ENCODE measurements around the gene ACVR2B. TPM values are rescaled to one million over a fixed set of nuclear protein-coding genes. Genes with fewer than 3 reads are reported as not detected.
A peak's percentile ranks its signal among the peaks of the same experiment; 100 is the strongest.
"Not testable (repeated sequence)": the region's sequence is repeated elsewhere in the genome, so short reads cannot be mapped to it uniquely, and the experiment has no call there.

Gene ACVR2B
- 12.2 and 12.6 TPM in 2 replicates for total RNA-seq

GRCh38 chr3:38453075-38453912 is at the start of gene ACVR2B:
ACVR2B (plus strand) TSS chr3:38453890; CDS start chr3:38454323, 433 bp downstream.
- peak; percentile 93 for DNase-seq
- Mint-ChIP-seq H3K9me3 (peaks cover 17% of the 10 kb centered on the region), H3K27me3 (peaks cover 24% of the 10 kb centered on the region), H3K27ac (peak within 1 kb of the TSS; percentile 92), H3K4me1 (peaks cover 19% of the 10 kb centered on the region), H3K4me3 (peak within 1 kb of the TSS; percentile 99), H3K36me3 (ENCODE audit: low read depth) (peaks cover 5% of the 10 kb centered on the region)
- intact Hi-C loops (cut with micrococcal nuclease) = loop anchor here (1.0 to 10.0 kb wide), 3 partner anchors 43 to 316 kb away; partner anchors contain the start of genes ACAA1, EXOG and OXSR1

GRCh38 chr3:38404286-38404685 is 49.4 kb upstream of the ACVR2B start:
- H3K4me3 Mint-ChIP-seq = no peak overlapping the region
- H3K4me1 Mint-ChIP-seq = no peaks in the 10 kb centered on the region
- DNase-seq = peak; percentile 40
- H3K27me3 Mint-ChIP-seq = no peaks in the 10 kb centered on the region
- H3K9me3 Mint-ChIP-seq = peaks cover 6% of the 10 kb centered on the region
- H3K27ac Mint-ChIP-seq = no peak overlapping the region
- H3K36me3 Mint-ChIP-seq (ENCODE audit: low read depth) = peaks cover 27% of the 10 kb centered on the region
- intact Hi-C loops (cut with micrococcal nuclease) = no loop called here

GRCh38 chr3:38411591-38411990 is 42.1 kb upstream of the ACVR2B start:
- H3K4me1 Mint-ChIP-seq = no peaks in the 10 kb centered on the region
- no peak overlapping the region for H3K27ac Mint-ChIP-seq
- H3K9me3 Mint-ChIP-seq = peaks cover 16% of the 10 kb centered on the region
- intact Hi-C loops (cut with micrococcal nuclease) = no loop called here
- peak; percentile 10 for DNase-seq
- no peaks in the 10 kb centered on the region for H3K36me3 Mint-ChIP-seq (ENCODE audit: low read depth)
- no peak overlapping the region for H3K4me3 Mint-ChIP-seq
- H3K27me3 Mint-ChIP-seq = no peaks in the 10 kb centered on the region

GRCh38 chr3:38420758-38421157 is 32.9 kb upstream of the ACVR2B start:
- H3K27ac Mint-ChIP-seq; H3K36me3 Mint-ChIP-seq (ENCODE audit: low read depth); H3K4me3 Mint-ChIP-seq; intact Hi-C loops (cut with micrococcal nuclease); H3K9me3 Mint-ChIP-seq; H3K27me3 Mint-ChIP-seq: not testable (repeated sequence)
- peak; percentile 65 for DNase-seq
- H3K4me1 Mint-ChIP-seq = peaks cover 19% of the 10 kb centered on the region

GRCh38 chr3:38421679-38422336 is 31.9 kb upstream of the ACVR2B start:
- Mint-ChIP-seq H3K4me3 (no peak overlapping the region), H3K9me3 (peaks cover 5% of the 10 kb centered on the region), H3K27ac (no peak overlapping the region), H3K4me1 (peaks cover 25% of the 10 kb centered on the region), H3K36me3 (ENCODE audit: low read depth) (no peaks in the 10 kb centered on the region), H3K27me3 (peaks cover 3% of the 10 kb centered on the region)
- intact Hi-C loops (cut with micrococcal nuclease) = no loop called here
- no peak for DNase-seq

- H3K36me3 Mint-ChIP-seq (ENCODE audit: low read depth); H3K27ac Mint-ChIP-seq; intact Hi-C loops (cut with micrococcal nuclease); H3K27me3 Mint-ChIP-seq: not testable (repeated sequence)
- Mint-ChIP-seq H3K9me3 (peaks cover 17% of the 10 kb centered on the region), H3K4me3 (peak overlapping the region; percentile 62), H3K4me1 (peaks cover 25% of the 10 kb centered on the region)
- DNase-seq = peak; percentile 82
These were observed 26.8 kb upstream of the ACVR2B start for GRCh38 chr3:38426798-38427426.

- intact Hi-C loops (cut with micrococcal nuclease); H3K4me3 Mint-ChIP-seq: not testable (repeated sequence)
These were observed 20.6 kb upstream of the ACVR2B start for GRCh38 chr3:38432871-38433658.

GRCh38 chr3:38433661-38434060 is 20.0 kb upstream of the ACVR2B start:
- H3K27ac Mint-ChIP-seq; H3K4me1 Mint-ChIP-seq; DNase-seq; H3K27me3 Mint-ChIP-seq; intact Hi-C loops (cut with micrococcal nuclease); H3K4me3 Mint-ChIP-seq: not testable (repeated sequence)
- peaks cover 21% of the 10 kb centered on the region for H3K36me3 Mint-ChIP-seq (ENCODE audit: low read depth)
- peaks cover 22% of the 10 kb centered on the region for H3K9me3 Mint-ChIP-seq

More at GRCh38 chr3:38432871-38433658, 20.6 kb upstream of the ACVR2B start:
- H3K4me1 Mint-ChIP-seq, DNase-seq, H3K27ac Mint-ChIP-seq, H3K27me3 Mint-ChIP-seq: not testable (repeated sequence)
- H3K36me3 Mint-ChIP-seq (ENCODE audit: low read depth) = peaks cover 21% of the 10 kb centered on the region
- peaks cover 22% of the 10 kb centered on the region for H3K9me3 Mint-ChIP-seq

GRCh38 chr3:38438436-38439069 is 15.1 kb upstream of the ACVR2B start:
- DNase-seq; H3K27me3 Mint-ChIP-seq; H3K4me3 Mint-ChIP-seq; H3K27ac Mint-ChIP-seq; H3K4me1 Mint-ChIP-seq; H3K36me3 Mint-ChIP-seq (ENCODE audit: low read depth); intact Hi-C loops (cut with micrococcal nuclease): not testable (repeated sequence)
- peaks cover 10% of the 10 kb centered on the region for H3K9me3 Mint-ChIP-seq

- H3K27me3 Mint-ChIP-seq; H3K4me3 Mint-ChIP-seq; H3K27ac Mint-ChIP-seq; H3K9me3 Mint-ChIP-seq; intact Hi-C loops (cut with micrococcal nuclease); H3K4me1 Mint-ChIP-seq; DNase-seq; H3K36me3 Mint-ChIP-seq (ENCODE audit: low read depth): not testable (repeated sequence)
These were observed 10.5 kb upstream of the ACVR2B start for GRCh38 chr3:38443205-38443604.

GRCh38 chr3:38446085-38446686 is 7.5 kb upstream of the ACVR2B start:
- peaks cover 5% of the 10 kb centered on the region for H3K36me3 Mint-ChIP-seq (ENCODE audit: low read depth)
- intact Hi-C loops (cut with micrococcal nuclease) = no loop called here
- DNase-seq = no peak
- H3K4me1 Mint-ChIP-seq = peaks cover 3% of the 10 kb centered on the region
- H3K9me3 Mint-ChIP-seq = peaks cover 12% of the 10 kb centered on the region
- H3K4me3 Mint-ChIP-seq = no peak overlapping the region
- no peak overlapping the region for H3K27ac Mint-ChIP-seq
- peaks cover 18% of the 10 kb centered on the region for H3K27me3 Mint-ChIP-seq

GRCh38 chr3:38446812-38447211 is 6.9 kb upstream of the ACVR2B start:
- no peak overlapping the region for H3K27ac Mint-ChIP-seq
- H3K4me3 Mint-ChIP-seq = no peak overlapping the region
- DNase-seq = no peak
- peaks cover 17% of the 10 kb centered on the region for H3K9me3 Mint-ChIP-seq
- peaks cover 5% of the 10 kb centered on the region for H3K36me3 Mint-ChIP-seq (ENCODE audit: low read depth)
- H3K4me1 Mint-ChIP-seq = peaks cover 6% of the 10 kb centered on the region
- H3K27me3 Mint-ChIP-seq = peaks cover 18% of the 10 kb centered on the region
- intact Hi-C loops (cut with micrococcal nuclease) = no loop called here

GRCh38 chr3:38450853-38451252 is 2.8 kb upstream of the ACVR2B start:
- Mint-ChIP-seq H3K9me3 (peaks cover 17% of the 10 kb centered on the region), H3K27me3 (peaks cover 24% of the 10 kb centered on the region), H3K4me3 (no peak overlapping the region), H3K4me1 (peaks cover 12% of the 10 kb centered on the region), H3K27ac (no peak overlapping the region), H3K36me3 (ENCODE audit: low read depth) (peaks cover 5% of the 10 kb centered on the region)
- DNase-seq = no peak
- intact Hi-C loops (cut with micrococcal nuclease) = loop anchor here (10.0 kb wide), 1 partner anchor 286 kb away; the partner anchor contains the start of gene OXSR1
